SKM-1 treated with dmso at 0.1 percent for 144 hours (cell line): ENCODE data around the gene UBE2F.

Experiments used
- DNase-seq: peaks from one replicate; lab custom pipeline; 2025; ENCODE audit not compliant: unreplicated experiment; lab: John Stamatoyannopoulos, UW

Gene UBE2F

DNA sequence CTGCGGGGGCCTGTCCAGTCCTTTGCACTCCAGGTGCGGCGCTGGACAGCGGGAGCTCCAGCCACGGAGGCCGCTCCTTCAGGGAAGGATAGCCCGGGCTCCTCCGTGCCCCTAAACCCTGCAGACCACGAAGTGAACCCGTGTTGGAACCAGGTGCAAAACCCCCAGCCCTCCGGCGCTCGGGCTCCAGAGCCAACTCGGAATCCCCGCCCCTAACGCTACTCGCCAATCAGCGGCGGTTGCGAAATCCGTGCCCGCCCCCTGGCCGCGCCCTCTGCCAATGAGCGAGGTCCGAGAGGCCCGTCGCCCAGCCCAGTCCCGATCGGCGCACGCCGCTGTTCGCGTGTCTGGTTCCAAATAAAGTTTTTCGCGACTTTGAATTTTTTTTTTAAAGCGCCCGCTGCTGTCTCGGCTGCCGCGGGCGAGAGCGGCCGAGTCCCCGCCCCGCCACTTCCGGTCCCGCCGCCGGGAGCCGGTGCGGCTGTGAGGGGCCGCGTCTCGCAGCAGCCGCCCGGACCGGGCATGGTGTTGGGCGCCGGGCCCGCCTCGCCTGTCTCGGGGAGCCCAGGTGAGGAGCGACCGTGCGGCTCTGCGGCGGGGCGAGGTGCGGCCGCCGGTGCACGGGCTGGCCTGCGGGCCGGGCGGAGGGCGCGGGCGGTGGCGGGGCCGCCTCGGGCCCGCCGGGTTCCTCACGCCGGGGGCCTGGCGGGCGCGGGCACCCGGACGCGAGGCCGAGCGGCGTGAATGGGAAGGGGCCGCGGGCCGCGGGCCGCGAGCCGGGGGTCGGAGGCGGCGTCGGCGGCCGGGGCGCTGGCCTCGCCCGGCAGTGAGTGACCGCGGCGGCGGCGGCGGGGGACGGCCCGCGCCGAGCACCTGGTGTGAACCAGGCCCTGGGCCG lies at the start of gene UBE2F:
Gene UBE2F, plus strand, starts transcription at position 450 of the 898 bp plus-strand sequence. CDS start 6,094 bp downstream, outside the sequence.
- peak; percentile 95 for DNase-seq

DNA sequence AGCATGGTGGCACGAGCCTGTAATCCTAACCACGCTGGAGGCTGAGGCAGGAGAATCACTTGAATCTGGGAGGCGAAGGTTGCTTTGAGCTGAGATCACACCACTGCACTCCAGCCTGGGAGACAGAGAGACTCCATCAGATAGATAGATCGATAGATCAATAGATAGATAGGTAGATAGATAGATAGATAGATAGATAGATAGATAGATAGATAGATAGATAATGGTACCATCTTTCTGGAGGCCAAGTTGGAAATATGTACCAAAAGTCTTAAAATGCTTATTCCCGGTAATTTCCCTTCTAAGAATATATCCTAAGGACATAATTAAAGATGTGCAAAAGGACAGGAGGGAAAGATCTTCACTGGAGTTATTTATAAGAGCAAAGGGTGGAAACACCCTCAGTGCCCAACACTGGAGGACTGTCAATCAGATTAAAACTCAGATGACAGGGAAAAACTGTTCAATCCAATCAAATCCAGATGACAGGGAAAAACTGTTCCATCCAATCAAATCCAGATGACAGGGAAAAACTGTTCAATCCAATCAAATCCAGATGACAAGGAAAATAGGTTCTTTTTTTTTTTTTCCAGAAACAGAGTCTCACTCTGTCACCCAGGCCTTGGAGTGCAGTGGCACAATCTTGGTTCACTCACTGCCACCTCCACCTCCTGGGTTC lies 49.0 kb upstream of the UBE2F start:
- DNase-seq = no peak

DNA sequence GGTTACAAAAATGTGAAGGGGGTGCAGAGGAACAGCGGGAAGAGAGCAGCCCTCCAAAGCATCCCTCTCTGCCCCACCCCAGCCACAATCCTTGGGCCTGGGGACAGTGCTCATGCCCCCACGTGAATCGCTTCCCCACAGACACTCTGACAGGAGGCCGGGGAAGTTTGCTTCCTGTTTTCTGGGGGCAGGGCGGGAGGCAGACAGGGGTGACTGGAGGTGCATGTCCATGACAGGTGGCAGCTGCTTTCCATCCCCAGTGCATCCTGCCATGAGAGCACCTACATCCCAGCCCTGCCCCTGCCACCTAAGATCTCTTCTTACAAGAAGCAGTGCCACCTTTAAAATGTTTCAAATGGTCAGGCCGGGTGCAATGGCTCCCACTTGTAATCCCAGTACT lies 47.2 kb upstream of the UBE2F start:
- peak; percentile 55 for DNase-seq

- DNase-seq = no peak
These were observed 46.1 kb upstream of the UBE2F start for GRCh38 chr2:237920673-237921072.

GRCh38 chr2:237921967-237922492 lies 44.8 kb upstream of the UBE2F start:
- DNase-seq = no peak

DNA sequence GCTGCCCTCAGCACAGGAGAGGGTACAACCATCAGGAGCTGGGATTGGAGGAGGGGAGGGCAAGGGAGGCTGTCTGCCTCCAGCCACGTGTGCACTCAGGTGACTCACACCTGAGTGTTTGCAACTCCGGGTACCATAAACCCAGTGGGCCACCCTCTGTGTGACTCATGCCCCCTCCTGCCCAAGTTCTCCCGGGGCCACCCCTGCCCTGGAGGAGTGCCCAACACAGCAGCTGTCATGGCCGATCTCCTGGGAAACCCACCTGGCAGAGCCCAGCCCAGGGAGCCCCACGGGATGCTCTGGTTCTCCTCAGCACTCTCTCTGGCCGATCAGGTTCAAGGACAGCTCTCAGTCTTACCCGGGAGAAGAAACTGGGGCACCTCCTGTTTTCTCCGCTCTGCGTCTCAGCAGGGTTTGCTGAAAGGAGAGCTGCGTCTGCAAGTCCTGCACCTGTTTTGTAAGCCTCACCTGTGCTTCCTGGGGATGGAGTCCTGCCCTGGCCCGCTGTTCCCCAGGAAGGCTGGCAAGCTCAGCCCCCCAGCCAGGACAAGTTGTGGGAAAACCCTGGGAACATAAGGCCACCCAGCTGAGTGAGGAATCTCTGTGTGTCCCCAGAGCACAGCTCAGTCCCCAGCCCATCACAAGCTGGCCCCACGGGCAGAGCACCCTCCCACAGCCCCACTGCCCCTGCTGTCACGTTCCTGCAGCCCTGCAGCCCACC lies 44.0 kb upstream of the UBE2F start:
- no peak for DNase-seq

DNA sequence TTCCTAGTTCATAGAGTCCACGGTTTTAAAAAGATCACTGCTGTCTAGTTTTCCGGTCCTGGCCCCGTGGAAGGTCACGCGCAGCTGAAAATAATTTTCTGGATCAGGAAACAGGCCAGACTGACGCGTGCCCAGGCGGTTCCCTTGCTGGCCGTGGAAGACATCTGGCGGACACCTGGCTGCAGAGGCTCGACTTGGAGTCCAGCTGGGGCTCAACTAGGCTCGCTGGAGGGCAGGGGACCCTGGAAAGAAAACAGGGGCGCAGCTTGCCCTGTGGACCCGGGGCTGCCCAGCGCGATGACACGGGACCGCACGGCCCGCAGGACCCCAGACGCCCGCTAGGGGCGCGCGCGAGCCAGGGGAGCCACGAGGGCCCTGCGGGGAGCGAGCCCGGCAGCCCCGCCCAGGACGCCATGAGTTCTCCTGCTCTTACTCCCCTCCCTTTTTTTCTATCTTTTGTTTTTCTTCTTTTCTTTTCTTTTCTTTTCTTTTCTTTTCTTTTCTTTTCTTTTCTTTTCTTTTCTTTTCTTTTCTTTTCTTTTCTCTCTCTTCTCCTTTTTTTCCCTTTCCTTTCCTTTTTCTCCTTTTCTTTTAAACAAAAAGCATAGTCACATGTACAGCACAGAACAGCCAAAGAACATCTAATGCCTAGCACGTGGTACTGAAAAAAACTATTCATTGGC lies 43.2 kb upstream of the UBE2F start:
- DNase-seq = peak; percentile 46

DNA sequence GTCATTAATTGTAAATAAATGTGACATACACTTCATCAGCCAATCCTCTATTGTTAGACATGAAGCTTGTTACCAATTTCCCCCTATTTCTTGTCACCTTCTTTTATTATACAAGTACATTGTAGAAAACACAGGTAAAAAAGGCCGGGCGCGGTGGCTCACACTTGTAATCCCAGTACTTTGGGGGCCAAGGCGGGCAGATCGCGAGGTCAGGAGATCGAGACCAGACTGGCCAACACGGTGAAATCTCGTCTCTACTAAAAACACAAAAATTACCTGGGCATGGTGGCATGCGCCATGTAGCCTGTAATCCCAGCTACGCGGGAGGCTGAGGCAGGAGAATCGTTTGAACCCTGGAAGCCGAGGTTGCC lies 42.7 kb upstream of the UBE2F start:
- DNase-seq = no peak

- no peak for DNase-seq
These were observed 39.7 kb upstream of the UBE2F start for GRCh38 chr2:237927135-237927534.

GRCh38 chr2:237927986-237928385 lies 38.8 kb upstream of the UBE2F start:
- DNase-seq = no peak

- DNase-seq = no peak
These were observed 36.8 kb upstream of the UBE2F start for GRCh38 chr2:237929979-237930378.

DNA sequence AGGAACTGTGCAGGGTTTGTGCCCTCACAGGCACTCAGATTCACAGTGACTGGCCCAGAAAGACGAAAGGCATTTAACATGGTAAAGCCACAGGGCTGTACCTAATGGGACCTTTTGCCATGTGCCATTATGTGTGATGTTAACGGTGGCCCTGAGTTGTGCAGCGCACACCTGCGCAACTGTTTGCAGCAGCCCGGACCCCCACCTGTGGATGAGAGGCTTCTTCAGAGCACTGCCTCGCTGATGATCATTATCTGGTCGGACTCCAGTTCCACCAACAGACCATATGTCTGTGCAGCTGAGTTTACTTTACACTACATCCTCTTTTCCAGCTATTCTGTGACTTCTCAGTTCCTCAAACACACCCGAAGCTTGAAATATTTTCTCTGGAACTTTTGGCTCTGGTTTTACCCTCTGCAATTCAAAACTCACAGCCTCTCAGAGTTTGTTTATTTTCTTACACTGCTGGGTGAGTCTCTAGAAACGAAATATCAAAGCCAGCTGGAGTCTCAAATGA lies 35.6 kb upstream of the UBE2F start:
- DNase-seq = peak; percentile 76

DNA sequence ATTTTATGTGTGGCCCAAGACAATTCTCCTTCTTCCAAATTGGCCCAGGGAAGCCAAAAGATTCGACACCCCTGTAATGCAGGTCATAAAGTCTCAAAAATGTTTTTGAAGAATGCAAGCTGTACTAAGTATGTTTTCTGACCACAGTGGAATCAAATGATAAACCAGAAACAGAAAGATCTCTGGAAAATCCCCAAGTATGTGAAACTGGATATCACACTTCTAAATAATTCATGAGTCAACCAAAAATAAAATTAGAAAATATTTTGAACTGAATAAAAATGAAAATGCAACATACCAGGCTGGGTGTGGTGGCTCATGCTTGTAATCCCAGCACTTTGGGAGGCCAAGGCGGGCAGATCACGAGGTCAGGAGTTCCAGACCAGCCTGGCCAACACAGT lies 34.1 kb upstream of the UBE2F start:
- DNase-seq = no peak

DNA sequence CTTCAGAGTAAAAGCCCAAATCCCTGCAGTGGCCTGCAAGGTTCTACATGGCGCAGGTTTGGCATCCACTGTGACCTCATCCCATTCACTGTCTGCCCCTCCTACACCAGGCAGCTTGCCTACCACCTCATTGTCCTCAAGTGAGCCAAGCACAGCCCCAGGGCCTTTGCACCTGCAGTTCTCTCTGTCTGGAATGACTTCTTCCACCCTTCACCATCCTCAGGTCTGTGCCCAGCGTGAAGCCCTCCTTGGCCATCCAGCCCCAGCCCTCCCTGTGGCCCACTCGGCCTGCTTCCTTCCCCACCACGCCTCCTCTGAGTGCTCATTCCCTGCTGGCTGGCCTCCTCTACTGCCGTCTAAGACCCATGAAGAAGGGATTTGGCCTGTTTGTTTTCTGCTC lies 32.6 kb upstream of the UBE2F start:
- DNase-seq = no peak

DNA sequence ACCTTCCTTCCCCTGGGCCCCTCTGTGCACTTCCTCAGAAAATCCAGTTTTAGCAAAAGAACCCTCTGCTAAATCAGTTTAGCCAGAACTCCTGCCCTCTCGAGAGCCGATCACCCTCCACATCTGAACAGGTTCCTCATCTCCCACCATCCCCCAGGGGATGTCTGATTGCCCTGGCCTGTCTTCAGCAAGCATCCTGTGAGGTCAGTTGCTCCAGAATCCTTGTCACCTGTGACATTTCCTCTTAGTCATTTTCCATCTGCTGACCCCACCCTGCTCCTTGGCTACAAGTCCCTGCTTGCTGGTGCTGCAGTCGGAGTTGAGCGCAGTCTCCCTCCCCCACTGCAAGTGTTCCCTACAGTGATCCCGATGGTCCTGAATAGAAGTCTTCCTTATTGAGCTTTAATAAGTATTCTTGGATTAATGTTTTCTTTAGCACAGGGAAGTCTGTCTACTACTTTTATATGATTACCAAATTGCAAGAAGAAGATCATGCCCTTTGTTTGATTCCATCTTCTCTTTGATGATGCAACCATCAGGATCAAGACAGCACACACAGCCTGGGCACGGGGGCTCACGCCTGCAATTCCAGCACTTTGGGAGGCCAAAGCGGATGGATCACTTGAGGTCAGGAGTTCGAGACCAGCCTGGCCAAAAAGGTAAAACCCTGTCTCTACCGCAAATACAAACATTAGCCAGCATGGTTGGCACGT lies 30.9 kb upstream of the UBE2F start:
- DNase-seq = peak; percentile 26

DNA sequence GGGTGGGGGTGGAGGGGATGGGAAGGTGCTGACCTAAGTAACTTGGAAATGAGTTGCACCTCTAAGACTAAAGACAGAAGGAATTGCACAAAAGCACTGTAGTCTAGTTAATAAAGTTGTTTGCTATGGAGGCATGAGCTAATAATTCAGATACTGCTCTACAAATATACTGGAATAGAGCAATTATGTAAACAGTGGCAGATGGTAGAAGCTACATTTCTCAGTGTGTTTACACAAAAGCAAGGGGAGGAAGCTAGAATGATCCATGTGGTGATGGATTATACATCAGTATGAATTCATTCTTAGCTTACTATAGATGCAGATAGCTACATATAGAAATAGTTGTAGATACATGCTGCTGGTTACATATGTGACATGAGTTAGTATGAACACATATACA lies 27.6 kb upstream of the UBE2F start:
- DNase-seq = no peak

- DNase-seq = no peak
These were observed 26.0 kb upstream of the UBE2F start for GRCh38 chr2:237940828-237941227.

- no peak for DNase-seq
These were observed 25.6 kb upstream of the UBE2F start for GRCh38 chr2:237941239-237941638.

GRCh38 chr2:237942513-237942899 lies 24.3 kb upstream of the UBE2F start:
- DNase-seq = no peak
